ENCODE measurements around the gene APOBEC3B.

DNA sequence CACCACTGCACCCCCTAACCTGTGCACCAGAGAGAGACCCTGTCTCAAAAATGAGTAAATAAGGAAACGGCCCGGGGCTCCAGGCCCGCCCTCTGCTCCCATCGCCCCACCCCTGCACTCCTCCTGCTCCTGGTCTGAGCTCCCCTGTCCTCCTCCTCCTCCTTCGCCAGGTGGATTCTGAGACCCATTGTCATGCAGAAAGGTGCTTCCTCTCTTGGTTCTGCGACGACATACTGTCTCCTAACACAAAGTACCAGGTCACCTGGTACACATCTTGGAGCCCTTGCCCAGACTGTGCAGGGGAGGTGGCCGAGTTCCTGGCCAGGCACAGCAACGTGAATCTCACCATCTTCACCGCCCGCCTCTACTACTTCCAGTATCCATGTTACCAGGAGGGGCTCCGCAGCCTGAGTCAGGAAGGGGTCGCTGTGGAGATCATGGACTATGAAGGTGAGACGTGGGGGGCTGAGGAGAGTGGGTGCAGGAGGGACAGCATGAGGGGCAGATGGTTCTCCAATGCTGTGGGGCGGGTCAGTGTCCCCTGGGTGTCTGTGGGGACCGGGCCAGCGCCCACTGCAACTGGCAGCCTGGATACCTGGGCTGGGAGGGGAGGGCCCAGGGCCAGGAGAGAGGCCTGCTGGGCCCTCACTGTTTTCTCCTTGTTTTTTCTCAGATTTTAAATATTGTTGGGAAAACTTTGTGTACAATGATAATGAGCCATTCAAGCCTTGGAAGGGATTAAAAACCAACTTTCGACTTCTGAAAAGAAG, 35.6 kb downstream of the APOBEC3B start:
- TF ChIP-seq, protein P1, sequence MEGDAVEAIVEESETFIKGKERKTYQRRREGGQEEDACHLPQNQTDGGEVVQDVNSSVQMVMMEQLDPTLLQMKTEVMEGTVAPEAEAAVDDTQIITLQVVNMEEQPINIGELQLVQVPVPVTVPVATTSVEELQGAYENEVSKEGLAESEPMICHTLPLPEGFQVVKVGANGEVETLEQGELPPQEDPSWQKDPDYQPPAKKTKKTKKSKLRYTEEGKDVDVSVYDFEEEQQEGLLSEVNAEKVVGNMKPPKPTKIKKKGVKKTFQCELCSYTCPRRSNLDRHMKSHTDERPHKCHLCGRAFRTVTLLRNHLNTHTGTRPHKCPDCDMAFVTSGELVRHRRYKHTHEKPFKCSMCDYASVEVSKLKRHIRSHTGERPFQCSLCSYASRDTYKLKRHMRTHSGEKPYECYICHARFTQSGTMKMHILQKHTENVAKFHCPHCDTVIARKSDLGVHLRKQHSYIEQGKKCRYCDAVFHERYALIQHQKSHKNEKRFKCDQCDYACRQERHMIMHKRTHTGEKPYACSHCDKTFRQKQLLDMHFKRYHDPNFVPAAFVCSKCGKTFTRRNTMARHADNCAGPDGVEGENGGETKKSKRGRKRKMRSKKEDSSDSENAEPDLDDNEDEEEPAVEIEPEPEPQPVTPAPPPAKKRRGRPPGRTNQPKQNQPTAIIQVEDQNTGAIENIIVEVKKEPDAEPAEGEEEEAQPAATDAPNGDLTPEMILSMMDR (IDR thresholded peaks at IDR 0.05) = no peak
- no peak for TF ChIP-seq POLR2A (IDR thresholded peaks at IDR 0.05)

All from Peyer's patch (tissue), 4 donors.